ENCODE data around the gene ATP2B2.

The ATP2B2 gene

DNA sequence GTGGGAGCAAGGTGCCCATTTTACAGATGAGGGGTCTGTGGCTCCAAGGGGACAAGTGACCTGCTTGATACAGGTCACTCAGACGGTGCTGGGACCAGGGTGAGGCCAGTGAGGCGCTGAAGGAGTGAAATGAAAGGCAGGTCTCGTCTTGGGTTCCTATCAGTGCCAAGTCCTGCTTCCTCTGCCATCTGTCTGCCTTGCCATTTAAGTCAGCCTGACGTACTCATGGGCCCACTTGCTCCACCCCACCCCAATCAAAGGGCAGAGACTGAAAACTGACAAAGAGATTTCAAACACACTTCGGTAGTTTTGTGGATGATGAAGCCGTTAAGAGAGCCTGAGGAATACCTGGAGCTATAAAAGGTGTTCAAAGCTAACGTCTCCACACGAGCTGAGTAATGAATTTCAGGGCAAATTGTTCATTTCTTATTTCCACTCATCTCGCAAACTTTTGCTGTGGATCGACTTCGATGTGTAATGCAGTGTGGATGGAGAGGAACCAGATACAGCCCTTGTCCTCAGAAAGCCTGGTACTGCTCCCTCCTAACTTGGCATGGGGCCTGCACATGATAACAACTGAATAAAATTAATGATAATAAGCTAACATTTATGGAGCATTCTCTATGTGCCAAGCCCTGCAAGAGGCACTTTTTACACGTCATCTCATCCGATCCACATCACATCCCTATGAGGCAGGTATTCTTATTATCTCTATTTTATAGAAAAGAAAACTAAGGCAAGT, 36.6 kb downstream of the ATP2B2 start:
- no peak for DNase-seq

DNA sequence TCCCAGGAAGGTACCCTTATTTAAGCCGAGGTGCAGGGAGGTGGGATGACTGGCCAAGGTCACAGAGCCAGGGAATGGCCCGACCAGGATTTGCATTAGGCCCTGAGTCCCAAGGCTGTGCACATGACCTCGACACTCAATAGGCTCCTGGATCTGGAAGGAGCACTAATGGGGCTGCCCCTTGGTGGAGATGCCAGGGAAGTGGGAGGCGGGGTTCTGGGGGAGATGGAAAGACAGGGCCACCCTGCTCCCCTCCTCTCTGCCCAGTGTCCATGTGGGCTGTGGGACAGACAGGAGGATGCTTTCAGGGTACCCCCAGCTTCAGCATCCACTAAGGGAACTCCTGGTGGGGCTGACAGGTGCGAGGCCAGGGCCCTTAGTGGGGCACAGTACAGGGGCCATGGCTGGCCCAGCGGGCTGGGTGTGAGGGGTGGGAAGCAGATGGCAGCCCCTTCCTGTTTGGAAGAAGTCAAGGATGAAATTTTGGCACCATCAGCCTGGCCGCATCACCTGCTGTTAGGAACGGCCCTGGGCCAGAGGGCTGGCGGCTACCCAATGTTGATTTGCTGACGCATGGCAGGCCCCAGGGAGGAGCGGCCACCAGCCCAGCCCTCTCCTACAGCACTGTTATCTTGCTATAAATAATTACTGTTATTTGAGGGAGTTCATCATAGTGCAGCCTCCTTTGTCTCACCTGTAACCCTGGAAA, 37.3 kb downstream of the ATP2B2 start:
- no peak for DNase-seq

DNA sequence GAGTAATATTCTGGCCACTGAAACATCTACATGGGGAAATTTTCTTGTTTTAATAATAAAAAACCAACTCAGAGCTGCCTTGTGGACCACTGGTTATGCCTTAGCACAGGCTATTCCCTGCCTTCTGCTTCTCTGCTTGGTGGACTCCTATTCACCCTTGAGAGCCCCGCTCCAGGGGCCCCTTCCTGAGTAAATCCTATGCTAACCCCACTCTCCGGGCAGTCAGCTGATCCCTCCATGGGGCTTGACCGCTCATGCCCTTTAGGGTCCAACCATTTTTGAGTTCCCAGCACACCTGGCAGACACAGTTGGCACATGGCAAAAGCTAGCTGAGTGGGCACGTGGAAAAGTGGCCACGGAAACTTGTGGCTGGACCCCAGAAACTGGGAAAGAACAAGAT, 38.2 kb downstream of the ATP2B2 start:
- no peak for DNase-seq

DNA sequence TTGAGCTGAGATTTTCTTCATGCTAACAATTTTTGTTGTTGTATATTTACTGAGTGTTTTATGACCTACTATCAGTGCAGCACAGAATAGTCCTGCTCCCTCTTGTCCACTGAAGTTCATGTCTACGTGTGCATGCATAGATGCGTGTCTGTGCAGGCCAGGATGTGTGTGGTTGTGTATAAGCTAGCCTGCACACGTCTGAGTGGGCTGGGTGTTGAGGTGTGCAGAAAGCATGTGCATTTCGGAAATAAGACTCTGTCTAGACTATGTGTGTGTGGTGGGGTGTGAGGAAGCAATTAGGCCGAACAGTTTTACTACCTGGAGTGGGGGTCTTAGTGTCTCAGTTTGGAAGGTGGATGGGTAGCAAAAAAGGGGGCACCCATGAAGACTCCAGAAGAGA, 39.2 kb downstream of the ATP2B2 start:
- no peak for DNase-seq

DNA sequence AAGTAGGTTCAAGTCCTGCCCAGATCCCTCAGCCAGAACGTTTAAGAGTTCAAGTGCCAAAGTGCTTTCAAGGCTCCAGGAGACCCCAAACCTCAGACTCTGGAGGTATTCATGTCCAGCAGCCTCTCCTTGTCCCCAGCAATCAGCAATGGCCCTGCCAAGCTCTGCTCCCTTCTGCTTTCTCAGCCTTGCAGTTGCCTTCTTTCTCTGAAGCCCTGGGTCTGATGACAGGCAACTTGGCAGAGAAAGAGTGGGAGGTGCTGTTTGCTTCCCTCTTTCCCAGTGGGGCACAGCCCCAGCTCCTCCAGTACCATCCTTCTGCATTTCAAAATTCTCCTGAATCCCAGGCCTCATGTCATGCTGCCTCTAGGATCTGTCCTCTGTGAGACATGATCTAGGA, 40.2 kb downstream of the ATP2B2 start:
- DNase-seq, result no peak

DNA sequence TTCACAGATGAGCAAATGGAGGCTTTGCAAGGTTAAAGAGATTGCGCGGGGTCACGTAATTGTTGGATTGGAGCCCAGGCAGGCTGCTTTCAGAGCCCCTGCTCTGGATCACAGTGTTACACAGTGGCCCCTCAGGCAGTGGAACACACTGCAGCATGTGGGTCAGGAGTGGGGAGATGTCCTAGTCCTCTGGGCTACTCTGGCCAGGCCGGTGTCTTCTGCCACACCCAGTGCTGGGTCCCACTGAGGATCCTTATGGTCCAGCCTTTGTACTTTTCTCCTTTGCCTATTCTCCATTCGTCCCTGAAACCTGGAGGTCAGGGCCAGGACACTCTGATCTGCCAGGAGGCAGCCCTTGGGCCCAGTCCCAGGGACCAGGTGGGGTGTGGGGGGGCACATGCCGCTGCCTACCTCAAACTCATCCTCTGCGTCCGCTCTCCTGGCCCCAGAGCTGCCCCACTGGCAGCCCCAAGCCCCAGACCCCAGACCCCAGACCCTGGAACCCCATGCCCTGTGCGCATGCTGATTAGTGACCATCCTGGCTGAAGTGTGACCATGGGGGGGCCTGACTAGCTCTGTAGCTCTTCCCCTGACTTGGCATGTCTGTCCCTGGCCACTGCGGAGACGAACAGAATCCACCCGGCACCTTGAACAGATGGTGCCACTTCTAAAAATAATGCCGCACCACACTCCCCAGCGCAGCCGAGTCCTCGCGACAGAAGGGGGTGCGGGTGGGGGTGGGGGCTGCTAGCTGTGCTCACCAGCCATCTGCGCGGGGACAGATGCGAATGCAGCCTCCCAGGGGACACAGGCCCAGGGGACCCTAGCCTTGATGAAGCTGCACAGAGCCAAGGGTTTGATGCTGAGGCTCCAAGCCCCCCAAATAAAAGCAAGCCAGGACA, 41.6 kb downstream of the ATP2B2 start:
- no peak for DNase-seq

DNA sequence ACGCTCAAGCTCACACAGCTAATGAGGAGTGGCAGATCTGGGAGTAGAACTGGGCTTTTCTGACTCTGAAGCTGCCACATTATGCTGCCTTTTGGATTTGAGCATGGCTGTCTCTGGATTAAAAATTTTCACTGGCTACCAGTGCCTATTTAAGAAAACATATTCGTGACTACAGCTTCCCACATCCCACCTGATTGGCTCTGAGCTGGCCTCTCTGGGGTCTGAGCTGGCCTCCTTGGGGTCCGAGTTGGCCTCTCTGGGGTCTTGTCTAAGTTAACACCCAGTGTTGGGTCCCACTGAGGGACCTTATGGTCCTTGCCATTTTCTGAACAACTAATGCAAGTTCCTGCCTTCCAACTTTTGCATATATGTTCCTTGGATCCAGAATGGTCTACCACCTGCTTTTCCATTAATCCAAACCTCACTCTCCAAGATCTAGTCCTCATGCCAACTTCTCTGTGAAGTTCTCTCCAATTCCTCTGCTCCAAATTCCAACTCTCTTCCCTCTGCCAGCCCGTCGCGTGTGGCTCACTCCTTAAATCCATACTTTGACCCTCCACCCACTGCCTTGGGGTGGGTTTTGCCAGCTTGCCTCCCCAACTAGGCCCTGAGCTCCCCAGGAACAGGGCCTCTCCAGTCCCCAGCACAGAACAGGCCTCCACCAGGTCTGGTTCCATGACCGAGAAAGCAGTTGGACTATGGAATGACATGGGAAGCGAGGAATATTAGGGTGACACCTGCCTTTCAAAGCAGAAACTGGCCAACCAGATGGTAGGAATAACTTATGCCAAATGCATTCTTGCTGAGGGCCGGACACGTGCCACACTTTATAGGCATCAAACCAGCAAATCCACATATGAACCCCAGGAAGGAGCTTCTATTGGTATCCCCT, 42.5 kb downstream of the ATP2B2 start:
- no peak for DNase-seq

DNA sequence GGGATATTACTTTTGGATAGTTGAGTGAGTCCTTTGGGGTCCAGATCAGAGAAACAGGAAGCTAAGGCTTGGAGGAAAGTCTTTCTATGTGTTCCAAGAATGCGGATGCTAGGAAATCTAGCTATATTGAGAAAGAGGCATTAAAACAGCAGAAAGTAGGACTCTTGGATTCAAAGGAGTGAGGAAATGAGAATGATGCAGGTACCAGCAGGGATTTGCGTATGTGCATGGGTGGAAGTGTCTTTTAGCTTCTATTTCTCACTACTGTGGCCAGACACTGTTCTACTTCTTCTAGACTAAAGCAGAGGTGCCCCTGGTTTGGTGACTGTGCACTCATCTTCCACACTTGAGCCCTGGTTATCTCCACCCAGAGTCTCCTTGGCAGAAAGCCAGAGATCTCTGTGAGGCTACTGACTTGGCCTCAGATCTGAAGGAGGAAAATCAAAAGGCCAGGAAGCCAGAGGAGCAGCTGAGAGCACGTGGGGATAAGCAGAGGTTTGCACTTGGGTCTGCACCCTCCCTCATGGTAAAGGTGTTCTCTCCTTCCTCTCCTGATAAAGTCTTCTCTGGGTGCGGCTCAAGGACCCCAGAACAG, 44.3 kb downstream of the ATP2B2 start:
- no peak for DNase-seq

DNA sequence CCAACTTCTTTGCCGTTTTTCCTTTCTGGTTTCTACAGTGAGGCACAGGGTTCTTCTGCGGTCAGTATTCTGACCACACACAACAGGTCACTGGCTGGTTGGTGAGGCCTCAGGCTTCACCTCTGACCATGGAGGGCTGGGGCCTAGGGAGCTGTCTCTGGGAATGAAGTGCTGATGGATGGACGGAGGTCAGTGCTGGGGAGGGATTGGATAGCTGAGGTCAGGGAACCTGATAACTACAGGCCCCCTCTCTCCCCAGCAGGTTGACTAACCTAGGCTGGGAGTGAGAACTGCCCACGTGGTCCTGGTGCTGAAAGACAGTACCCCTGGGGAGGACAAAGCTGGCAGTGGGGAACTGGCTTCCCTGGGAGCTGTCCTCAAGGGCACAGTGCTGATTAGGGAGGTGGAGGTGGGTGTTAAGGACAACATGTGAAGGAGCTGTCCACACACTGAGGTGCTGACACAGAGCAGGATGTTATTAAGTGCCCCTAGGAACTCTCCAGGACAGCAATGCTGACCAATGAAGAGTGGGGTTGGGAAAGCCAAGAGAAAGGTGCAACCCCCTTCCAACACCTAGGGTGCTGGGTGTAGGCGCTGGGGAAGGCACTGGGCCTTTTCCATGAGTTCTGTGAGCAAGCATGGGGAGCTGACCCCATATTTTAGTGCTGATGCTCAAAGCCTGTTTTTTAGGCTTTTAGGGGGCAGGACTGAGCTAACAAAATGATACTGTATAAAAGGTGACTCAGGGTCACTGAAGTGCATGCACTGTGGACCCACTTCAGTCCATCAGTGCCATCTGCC, 45.2 kb downstream of the ATP2B2 start:
- DNase-seq, result no peak

DNA sequence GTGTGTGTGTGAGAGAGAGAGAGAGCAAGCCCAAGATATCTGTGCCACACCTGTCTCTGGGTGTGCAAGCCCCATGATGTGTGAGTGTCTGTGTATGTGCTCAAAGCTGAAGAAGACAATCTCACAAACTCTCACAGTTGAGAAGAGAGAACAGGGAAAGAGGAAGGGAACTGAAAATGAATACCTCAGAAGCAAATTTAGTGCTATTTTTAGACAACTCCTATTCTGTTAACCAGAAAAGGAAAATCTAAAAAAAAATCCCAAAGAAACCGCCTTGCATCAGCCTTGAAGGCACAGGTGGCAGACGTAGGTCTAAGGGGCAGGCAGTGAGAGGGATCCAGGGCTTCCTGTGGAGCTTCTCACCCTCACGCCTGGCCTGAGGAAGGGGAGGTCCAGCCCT, 47.8 kb downstream of the ATP2B2 start:
- DNase-seq, result no peak

DNA sequence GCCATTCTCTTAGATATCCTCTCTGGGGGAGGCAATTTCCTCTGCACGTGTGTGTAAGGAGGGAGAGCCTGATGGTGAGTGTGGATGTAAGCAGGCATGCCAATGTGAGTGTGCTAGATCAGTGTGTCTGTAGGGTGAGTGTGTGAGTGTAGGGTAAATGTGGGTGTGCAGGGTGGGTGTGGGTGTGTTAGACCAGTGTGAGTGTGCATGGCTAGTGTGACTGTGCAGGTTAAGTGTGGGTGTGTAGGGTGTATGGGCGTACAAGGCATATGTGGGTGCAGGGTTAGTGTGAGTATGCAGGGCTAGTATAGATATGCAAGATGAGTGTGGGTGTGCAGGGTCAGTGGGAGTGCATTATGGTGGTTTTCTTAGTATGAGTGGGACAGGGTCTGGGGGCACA, 48.4 kb downstream of the ATP2B2 start:
- no peak for DNase-seq

DNA sequence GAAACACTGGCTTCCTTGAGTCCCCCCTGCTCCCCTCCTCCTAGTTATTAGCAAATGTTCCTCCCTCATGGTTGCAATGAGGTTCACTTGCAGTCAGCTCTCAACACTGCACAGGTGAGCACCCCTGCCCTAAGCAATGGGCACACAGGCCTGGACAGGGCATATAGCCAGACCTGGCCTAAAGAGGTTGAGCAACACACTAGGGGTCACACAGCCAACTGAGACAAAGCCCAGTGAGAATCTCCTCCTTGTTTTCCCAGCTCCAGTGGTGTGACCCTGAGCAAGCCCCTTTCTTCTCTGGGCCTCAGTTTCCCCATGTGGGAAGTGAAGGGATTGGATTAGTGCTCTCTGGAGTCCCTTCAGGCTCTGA, 49.9 kb downstream of the ATP2B2 start:
- no peak for DNase-seq

DNA sequence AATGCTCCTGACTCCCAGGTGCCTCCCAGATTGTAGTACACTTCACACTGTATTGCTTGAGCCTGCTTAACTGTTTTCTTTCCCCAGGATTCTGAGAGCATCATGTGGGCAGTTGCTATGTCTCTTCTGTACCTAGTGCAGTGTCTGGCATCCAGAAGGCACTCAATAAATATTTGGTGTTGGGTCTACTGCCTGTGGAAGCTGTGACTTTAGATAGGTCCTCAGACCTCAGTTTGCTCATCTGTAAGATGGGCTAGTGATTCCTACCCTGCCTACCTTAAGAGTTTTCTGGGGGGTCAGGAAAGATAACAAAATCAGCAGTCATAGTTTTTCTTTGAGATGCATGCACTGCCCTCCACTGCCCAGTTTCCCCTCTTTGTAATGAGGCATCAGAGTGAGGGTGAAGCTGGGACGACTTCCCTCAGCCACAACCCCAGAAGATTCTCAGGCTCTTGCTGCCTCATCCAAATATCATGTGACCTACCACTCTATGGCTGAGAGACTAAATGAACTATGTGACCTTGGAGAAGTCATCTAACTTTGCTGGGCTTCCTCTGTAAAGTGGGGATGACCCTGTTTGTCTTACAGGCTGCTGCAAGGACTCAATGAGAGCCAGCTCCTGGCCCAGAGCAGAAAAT, 50.4 kb downstream of the ATP2B2 start:
- DNase-seq, result no peak

DNA sequence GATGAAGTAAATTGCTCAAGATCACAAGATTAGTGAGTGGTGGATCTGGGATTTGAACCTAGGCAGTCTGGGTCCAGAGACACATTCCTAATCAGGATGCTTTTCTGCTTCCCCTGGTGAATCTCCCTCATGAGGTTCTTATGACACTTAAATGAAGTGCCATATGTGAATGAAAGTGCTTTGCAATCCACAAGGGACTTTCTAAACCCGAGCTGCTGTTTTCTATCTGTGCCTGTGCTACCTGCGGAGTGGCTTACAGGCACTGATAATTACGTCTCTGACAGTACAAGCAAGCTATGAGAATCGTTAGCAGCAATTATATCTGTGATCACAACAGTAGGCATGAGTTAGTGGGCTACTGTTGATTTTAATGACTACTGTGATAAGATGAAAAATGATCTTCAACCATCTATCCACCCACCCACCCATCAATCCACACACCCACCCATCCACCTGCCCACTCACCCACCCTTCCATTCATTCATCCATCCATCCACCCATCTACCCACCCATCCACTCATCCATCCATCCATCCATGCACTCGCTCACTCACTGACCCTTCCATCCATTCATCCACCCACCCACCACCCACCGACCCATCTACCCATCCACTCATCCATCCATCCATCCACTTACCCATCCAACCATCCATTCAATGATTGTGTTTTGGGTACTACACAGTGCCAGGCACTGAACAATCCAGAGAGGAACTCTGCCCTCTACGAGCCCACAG, 51.8 kb downstream of the ATP2B2 start:
- no peak for DNase-seq

DNA sequence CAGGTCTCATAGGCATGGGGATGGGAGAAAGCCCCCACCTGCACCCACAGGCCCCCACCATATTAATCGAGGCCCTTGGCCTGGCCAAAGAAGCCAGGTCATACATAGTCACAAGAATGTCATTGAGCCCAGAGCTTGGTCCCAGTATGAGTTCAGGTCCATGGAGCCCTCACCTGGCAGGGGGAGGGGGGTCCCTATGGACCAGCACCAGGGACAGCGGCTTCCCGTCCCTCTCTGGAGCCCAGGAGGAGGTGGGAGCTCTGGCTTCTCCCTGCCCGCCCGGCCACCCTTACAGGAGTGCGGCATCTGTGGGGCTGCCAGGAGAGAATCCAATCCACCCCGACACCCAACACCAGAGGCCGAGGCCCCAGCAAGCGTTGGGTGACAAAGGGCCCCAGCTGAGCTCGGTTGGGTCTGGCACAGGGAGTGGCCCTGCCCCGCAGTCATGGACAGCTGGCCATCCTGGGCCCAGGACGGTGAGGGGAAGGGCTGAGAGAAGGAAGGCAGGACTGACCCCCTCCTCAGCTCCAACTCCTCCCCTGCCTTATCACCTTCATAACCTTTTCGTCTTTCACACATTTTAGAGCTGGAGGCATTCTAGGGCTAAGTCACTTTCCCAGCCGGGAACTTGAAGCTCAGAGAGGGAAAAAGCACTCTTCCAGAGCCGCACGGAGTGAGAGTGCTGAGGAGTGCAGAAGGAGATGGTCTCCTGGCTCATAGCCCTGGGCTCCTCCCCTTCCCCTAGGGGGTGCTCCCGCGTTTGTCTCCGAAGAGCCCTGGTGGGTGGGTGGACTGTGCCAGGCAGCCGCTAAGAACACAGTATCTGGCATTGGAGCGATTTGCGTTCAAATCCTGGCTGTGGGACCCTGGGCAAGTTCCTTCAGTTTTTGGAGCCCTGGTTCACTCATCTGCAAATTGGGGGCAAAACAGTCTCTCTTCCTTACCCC, 54.6 kb downstream of the ATP2B2 start:
- no peak for DNase-seq

DNA sequence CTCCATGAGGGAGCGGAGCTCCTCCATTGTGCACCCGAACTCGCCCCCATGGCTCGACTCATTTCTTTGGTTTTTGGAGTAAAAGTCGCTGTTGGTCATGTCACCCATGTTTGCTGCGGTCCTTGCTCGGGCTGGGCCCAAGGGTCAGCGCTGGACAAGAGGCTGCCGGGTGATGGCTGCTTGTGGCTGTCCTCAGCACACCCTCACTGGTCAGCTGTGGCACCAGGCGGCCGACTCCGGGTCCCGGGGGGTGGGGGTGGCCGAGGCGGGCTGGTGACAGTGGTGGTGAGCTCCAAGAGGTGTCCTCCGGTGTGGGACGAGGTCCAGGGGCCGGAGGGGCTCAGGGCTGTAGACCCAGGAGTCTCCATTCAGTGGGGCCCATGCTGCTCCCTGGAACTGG, 56.0 kb downstream of the ATP2B2 start:
- DNase-seq, result no peak

DNA sequence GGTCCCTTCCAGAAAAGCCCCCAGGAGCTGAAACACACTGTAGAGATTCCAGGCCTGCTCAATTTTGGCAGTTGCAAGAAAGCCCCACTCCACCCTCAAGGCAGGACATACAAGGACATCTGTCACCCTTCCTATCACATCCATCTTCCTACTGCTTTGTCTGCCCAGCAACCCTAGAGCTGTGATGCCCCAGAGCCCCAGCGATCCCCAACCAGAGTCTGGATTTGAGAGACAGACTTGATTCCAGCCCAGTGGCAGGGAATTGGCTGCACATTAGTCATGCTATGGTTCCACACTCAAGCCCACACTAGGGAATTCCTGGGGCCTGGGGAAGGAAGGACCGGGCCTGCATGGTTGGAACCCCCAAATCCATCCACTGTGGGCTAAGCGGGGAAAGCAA, 56.8 kb downstream of the ATP2B2 start:
- no peak for DNase-seq

DNA sequence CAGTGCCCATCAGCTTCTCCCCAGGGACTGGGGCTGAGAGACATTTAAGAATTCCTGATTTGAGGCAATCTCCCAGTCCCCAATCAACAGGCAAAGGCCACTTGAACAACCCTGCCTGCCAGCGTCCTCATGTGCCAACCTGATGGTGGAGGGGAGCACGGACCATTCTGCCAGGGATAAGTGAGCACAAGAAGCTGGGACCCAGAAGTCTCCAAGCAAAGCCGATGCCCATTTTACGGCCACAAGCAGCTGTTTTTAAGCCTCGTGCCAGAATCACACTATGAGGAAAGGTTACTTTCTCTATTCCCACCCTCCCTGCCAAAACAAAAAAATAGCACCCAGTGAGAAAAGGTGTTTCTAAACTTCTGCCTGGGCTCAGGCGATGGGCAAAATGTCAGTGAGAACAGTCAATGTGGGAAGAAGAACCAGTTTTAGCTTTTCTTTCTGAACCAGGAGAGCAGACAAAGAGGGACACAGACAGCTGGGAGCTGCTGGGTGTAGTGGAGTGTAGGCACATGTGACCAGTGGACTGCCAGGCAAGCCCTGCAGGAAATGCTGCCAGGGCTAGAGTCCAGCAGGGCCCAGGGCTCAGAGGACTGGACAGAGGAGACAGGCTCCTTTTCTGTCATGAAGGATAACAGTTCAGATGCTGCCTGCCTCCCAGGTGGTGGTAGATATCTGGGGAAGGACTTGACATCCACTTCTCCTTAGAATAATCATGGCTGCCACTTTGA, 57.7 kb downstream of the ATP2B2 start:
- no peak for DNase-seq
